Urinary bladder (tissue), 4 donors: Measurements from ENCODE around the gene KCTD18. TPM values are rescaled to one million over a fixed set of nuclear protein-coding genes. Genes with fewer than 3 reads are reported as not detected.

Experiments
- DNase-seq: peaks from one replicate; pipeline ENCODE4 v3.0.0-alpha.2; 2015; ENCODE audit errors: extremely low spot score
- H3K27ac ChIP-seq: one replicate; pipeline ENCODE4 v1.5.1; 2013; ENCODE audit warnings: low read depth, mild to moderate bottlenecking, moderate library complexity
- H3K36me3 ChIP-seq: one replicate; pipeline ENCODE4 v1.6.1; 2013; ENCODE audit warnings: mild to moderate bottlenecking, moderate library complexity; ENCODE audit not compliant: insufficient read depth
- H3K4me1 ChIP-seq: one replicate; pipeline ENCODE4 v1.6.1; 2013; ENCODE audit warnings: mild to moderate bottlenecking, moderate library complexity; ENCODE audit not compliant: insufficient read depth
- H3K4me3 ChIP-seq: one replicate; pipeline ENCODE4 v1.5.1; 2013; ENCODE audit warnings: low read depth, low read length
- WGBS: extraction: QIAGEN DNeasy Blood & Tissue Kit; methylation state at CpG from one replicate; pipeline ENCODE4 v1.1.7; 2013; 5-methylcytosine and 5-hydroxymethylcytosine counted together
- polyA plus RNA-seq: library from polyadenylated mRNA; stranded (reverse); fragments of 200-250 nt; gene quantifications from one replicate; pipeline ENCODE4 v1.2.3, GENCODE V29; 2013
- total RNA-seq: library from RNA; depleted of rRNA; stranded (reverse); fragments of >200 nt; gene quantifications from one replicate; pipeline ENCODE4 v1.2.3, GENCODE V29; 2014
- donor health status: healthy with polysubstance abuse.
- donor health status: healthy.

The KCTD18 gene
- total and polyA plus RNA-seq, 2 donors: 20.3 to 20.5 TPM

DNA sequence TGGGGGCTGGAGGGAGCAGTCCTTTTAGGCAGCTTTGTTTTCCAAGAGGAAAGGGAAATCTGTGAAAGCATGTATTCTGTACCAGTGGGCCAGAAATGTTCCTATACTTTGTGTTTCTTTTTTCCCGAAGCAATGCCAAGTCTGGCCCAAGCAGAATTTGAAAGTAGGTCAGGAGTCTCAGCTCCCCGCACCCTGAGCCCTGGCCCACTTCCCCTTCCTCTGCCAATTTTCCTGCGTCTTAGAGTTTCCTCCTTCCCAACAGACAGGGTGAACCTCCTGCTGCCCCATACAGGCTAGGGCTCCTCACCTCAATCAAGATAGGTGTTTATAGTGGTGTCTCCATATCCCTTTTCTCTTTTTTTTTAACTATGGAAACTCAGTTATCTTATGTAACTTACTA lies 65.3 kb downstream of the KCTD18 start:
- H3K4me1 ChIP-seq: no peaks in the 10 kb centered on the region
- H3K4me3 ChIP-seq: no peak overlapping the region
- no peak overlapping the region for H3K27ac ChIP-seq
- 60% methylated on average over 3 of the region's 3 CpGs for WGBS
- DNase-seq: no peak
- H3K36me3 ChIP-seq: peaks cover 1% of the 10 kb centered on the region

DNA sequence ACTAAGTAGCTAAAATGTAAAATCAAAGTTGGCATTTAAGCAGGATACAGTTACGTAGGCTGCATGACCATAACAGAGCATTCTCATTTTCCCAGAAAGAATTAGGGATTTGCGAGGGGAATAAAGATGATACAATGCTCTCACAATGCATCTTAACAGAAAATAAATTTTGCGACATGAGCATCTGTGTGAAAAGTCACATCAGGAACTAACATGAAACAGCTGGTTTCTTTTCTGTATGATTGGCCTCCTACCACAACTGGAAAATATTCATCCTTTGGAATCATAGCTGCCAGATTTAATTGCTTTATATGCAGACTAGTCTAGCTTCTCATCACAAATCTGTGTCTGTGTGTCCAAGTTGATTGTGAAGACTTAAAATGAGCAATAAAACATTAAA lies 66.0 kb downstream of the KCTD18 start:
- no peak overlapping the region for H3K27ac ChIP-seq
- no peaks in the 10 kb centered on the region for H3K4me1 ChIP-seq
- no peaks in the 10 kb centered on the region for H3K36me3 ChIP-seq
- 77% methylated on average over 3 of the region's 3 CpGs for WGBS
- no peak overlapping the region for H3K4me3 ChIP-seq
- DNase-seq: no peak

DNA sequence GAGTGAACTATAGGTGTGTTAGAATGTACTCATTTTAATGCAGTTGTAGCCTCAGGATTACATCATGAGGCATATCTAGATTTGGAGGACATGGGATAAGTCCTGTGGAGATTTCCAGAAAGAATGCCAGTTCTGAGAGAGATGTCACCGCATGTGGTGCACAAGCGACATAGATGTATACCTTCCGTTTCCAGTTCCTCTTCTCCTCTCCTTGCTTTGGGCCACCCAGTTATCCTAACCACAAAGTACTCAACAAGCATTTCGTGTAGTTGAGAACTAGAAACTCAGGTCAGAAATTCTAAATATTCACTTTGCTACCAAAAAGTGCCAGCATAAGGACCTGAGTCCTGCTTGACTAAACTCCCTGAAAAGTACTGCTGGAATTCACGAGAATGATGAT lies 66.5 kb downstream of the KCTD18 start:
- Histone ChIP-seq H3K4me1 (no peaks in the 10 kb centered on the region), H3K27ac (no peak overlapping the region)

DNA sequence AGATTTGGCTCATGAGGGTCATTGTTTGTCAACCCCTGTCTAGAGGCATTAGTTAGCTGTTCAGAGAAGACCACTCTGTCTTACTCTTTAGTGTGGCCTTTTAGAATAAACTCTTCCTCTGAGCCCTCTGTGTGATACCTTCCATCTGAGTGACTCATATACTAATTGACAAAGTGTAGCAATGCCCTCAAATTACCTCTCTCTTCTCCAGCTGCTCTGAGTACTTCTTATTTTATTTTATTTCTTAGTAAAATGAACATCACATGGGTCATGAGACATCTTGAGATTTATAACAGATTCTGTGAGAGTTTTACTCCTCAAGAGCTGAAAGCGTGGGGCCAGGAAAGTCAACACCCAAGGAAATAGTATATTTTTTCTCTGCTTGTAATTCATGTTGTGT lies 67.4 kb downstream of the KCTD18 start:
- H3K27ac ChIP-seq: no peak overlapping the region
- WGBS: 70% methylated on average over 1 of the region's 1 CpG
- DNase-seq: no peak
- H3K4me3 ChIP-seq: no peak overlapping the region
- no peaks in the 10 kb centered on the region for H3K4me1 ChIP-seq
- H3K36me3 ChIP-seq: no peaks in the 10 kb centered on the region

More for the DNA sequence above, 66.5 kb downstream of the KCTD18 start:
- whole genome bisulfite sequencing: 74% methylated on average over 5 of the region's 5 CpGs
- Histone ChIP-seq H3K36me3 (no peaks in the 10 kb centered on the region), H3K4me3 (no peak overlapping the region)
- no peak for DNase-seq

DNA sequence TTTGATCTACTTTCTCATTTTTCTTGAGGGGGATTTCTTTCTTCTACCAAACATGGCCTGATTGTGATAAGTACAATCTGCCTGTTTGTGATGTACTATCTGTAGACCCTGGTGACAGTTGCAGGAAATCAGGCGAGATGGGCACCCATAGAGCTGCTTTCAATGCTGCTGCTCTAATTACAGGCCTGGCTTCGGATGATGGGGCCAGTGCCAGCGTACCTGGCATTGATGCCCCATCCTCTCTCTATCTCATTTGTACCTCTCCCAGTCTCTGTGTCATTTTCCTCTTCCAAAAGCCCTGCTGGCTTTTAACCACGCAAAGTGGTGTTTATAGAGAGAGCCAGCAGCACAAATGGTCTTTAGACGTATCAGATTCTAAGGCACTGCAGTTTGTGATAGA lies 69.9 kb downstream of the KCTD18 start:
- 96% methylated on average over 5 of the region's 5 CpGs for WGBS
- H3K27ac ChIP-seq: no peak overlapping the region
- no peaks in the 10 kb centered on the region for H3K36me3 ChIP-seq
- no peak overlapping the region for H3K4me3 ChIP-seq
- DNase-seq: no peak
- no peaks in the 10 kb centered on the region for H3K4me1 ChIP-seq

Other genes with a start within 250 kb of the KCTD18 start
- gene SPATS2L, start 203.4 kb downstream of the KCTD18 start, total RNA-seq: 128 TPM
- gene SPATS2L, start 203.4 kb downstream of the KCTD18 start, polyA plus RNA-seq: 57.7 TPM
- 18.0 TPM for gene SGO2, start 16.1 kb upstream of the KCTD18 start, total RNA-seq
- gene SGO2, start 16.1 kb upstream of the KCTD18 start, polyA plus RNA-seq: 1.7 TPM
- 6.0 TPM for gene AOX1, start 75.9 kb upstream of the KCTD18 start, total RNA-seq
- 140 TPM for gene AOX1, start 75.9 kb upstream of the KCTD18 start, polyA plus RNA-seq